ENCODE measurements around the gene HS6ST2. TPM values are rescaled to one million over a fixed set of nuclear protein-coding genes. Genes with fewer than 3 reads are reported as not detected.

Gene HS6ST2
- total RNA-seq, 1 donor = not detected

- no peak overlapping the region for H3K4me3 ChIP-seq (ENCODE audit: low read depth, low read length)
- TF ChIP-seq, protein P1, sequence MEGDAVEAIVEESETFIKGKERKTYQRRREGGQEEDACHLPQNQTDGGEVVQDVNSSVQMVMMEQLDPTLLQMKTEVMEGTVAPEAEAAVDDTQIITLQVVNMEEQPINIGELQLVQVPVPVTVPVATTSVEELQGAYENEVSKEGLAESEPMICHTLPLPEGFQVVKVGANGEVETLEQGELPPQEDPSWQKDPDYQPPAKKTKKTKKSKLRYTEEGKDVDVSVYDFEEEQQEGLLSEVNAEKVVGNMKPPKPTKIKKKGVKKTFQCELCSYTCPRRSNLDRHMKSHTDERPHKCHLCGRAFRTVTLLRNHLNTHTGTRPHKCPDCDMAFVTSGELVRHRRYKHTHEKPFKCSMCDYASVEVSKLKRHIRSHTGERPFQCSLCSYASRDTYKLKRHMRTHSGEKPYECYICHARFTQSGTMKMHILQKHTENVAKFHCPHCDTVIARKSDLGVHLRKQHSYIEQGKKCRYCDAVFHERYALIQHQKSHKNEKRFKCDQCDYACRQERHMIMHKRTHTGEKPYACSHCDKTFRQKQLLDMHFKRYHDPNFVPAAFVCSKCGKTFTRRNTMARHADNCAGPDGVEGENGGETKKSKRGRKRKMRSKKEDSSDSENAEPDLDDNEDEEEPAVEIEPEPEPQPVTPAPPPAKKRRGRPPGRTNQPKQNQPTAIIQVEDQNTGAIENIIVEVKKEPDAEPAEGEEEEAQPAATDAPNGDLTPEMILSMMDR (IDR thresholded peaks at IDR 0.05; ENCODE audit: insufficient read depth, low read depth, low read length) = no peak
- no peak for DNase-seq (ENCODE audit: low read depth)
Measured at GRCh38 chrX:132689612-132690563, 268.5 kb downstream of the HS6ST2 start.

DNA sequence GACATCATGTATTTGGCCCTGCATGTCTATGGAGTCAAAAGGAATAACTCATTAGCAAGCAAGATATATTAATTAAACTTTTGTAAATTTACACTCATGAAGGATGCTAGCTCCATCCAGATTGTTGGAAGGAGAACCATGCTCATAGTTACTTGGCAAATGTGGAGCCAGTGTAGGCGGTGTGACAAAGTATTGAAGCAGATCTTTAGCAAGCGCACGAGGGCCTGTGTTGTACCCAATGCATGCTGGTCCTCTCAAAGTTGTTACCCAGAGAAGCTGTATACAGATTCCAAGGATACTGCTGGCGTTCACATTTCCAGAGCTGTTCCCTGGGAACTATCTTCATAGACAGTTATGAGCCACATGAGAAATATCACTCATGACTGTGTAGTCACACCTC, 273.2 kb downstream of the HS6ST2 start:
- TF ChIP-seq, protein P1 (IDR thresholded peaks at IDR 0.05; ENCODE audit: insufficient read depth, low read depth, low read length) = no peak
- no peak for DNase-seq (ENCODE audit: low read depth)
- H3K4me3 ChIP-seq (ENCODE audit: low read depth, low read length) = no peak overlapping the region

- TF ChIP-seq, protein P1 (IDR thresholded peaks at IDR 0.05; ENCODE audit: insufficient read depth, low read depth, low read length) = no peak
- no peak for DNase-seq (ENCODE audit: low read depth)
Measured at GRCh38 chrX:132677233-132677716, 281.2 kb downstream of the HS6ST2 start.

GRCh38 chrX:132676561-132677186, 281.8 kb downstream of the HS6ST2 start:
- TF ChIP-seq, protein P1 (IDR thresholded peaks at IDR 0.05; ENCODE audit: insufficient read depth, low read depth, low read length) = no peak
- H3K4me3 ChIP-seq (ENCODE audit: low read depth, low read length) = no peak overlapping the region
- DNase-seq (ENCODE audit: low read depth) = no peak

More at GRCh38 chrX:132677233-132677716, 281.2 kb downstream of the HS6ST2 start:
- H3K4me3 ChIP-seq (ENCODE audit: low read depth, low read length) = no peak overlapping the region

GRCh38 chrX:132676102-132676501, 282.3 kb downstream of the HS6ST2 start:
- H3K4me3 ChIP-seq (ENCODE audit: low read depth, low read length) = no peak overlapping the region
- TF ChIP-seq, protein P1 (IDR thresholded peaks at IDR 0.05; ENCODE audit: insufficient read depth, low read depth, low read length) = no peak

DNA sequence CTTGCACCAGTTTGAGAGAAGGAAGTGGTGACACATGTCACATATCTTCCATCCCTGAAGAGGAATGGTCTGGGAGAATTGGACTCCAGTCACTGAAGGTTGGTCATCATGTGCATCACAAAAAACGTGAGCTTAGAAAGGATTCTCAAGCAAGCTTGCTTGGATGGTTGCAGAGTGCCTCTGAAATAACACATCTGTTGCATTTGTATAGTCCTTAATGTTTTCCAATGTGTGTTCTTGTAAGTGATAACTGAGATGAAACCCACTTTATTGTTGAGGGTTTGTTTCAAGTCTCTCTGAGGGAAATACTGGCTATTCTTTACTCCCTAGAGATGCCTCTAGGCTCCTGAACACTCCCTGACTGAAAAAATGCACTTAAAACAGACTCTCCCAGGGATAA, 285.1 kb downstream of the HS6ST2 start:
- DNase-seq (ENCODE audit: low read depth) = no peak
- TF ChIP-seq, protein P1 (IDR thresholded peaks at IDR 0.05; ENCODE audit: insufficient read depth, low read depth, low read length) = no peak

More at GRCh38 chrX:132676102-132676501, 282.3 kb downstream of the HS6ST2 start:
- no peak for DNase-seq (ENCODE audit: low read depth)

More for the DNA sequence above, 285.1 kb downstream of the HS6ST2 start:
- H3K4me3 ChIP-seq (ENCODE audit: low read depth, low read length) = no peak overlapping the region
